GM11168 (cell line): ENCODE results near the gene PRKCH.

Experiments used
- in situ Hi-C: fragments of 300-500 bp; cut with MboI; formaldehyde crosslinking; loops from one replicate; pipeline ENCODE4 v1.12.0; 2022; ENCODE audit warnings: low sequenced_read_pairs; ENCODE audit not compliant: unreplicated experiment

Gene PRKCH

DNA sequence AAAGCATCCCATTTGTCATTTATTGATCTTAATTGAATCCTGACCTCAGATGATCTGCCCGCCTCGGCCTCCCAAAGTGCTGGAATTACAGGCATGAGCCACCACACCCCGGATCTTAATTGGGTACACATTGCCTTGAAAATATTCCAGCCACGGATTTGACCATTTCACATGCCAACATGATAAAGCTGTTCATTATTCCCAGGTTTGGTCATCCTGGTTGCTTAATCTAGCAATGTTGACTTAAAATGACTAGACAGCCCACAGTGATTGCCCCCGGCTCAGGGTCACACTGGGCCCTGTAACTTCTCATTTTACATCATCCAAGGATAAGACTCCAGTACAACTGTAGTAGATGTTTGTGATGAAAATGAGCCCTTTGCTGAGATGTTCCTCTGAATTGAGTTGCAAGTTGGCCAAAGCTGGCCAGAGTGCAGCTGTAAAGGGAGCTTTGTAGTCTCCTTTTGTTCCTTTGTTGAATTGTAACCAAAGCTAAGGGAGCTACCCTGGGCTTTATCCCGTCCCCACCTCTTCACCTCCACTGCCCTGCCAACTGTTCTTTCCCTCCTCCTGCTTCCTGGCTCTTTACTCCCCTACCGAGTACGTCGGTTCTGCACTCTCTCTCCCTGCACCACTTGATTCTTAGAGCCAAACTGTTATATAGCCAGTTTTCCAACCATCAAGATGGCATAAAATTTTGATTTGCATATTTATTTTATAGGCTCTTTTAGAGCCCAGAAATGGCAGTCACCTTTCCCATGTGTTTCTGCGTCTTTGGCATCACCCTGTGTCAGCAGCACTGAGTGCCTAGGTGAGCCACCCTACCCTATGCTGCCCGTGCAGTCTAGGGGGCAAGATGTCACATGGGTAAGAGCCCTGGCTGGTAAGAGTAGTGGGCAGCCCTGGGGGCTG is 232.6 kb downstream of the PRKCH start:
- in situ Hi-C loops: no loop called here

DNA sequence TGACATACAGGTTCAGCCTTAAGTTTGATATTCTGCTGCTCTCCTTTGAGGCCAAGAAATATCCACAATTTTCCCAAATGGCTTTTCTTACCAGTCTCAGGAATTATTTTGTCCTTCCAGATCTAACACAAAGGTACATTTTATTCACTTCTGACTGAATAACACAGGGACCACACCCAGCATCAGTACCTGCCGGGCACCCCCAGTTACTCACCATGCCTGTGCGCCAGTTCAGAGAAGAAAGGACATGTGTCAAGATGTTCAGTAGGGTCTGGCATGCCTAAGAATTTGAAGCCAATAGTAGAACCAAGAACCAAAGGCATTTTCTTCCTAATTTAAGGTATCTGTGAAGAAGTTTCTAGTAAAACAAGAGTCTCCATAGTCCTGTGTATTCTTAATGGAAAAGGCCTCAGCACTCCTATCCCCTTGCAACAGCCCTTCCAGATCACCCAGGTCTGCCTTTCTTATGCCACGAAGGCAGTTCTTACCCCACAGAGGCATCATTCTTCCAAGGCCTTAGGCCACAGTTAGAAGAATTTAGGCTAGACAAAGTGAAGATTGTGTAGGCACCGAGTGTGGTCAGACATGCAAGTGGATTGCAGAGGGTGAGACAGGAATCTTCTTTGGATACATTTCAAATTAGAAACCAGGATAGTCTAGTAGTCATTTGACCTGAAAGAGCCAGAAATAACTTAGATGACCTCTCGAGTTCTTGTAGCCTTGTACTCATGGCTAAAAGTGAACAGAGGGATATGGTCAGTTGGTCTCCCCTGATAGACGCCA is 233.9 kb downstream of the PRKCH start:
- in situ Hi-C loops: no loop called here

DNA sequence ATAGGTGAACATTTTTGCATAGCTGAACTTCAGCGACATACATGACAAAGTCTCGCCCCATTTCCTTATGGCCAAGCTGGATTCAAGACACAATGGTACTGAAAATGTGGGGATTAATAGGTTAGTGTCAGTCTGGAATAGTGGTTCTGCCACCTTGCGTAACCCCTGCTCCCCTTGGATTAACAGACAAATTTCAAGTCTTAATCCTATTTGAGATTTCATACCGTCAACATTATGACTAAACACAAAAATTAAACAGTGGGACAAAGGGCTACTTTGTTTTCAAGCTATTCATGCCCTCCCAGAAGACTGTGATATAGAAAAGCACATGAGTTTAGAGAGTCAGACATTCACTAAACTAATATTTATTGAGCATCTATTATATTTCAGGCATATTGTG is 235.1 kb downstream of the PRKCH start:
- in situ Hi-C loops: no loop called here

DNA sequence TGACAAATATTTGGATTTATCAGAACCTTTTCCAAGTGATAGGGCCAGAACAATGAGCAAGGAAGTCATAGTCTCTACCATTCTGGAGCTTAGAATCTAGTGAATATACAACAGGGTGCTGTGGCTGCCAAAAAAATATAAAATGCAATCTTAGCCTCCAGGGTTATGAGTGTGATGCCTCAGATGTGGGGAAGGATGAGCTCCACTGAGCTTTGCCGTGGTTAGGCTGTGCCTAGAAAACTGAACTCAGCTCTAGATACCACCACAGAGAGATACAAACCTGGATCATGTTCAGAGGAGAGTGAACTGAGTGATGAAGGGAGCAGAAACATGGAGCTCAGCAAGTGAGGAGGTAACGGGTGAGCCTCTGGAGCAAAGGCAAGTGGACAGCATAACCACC is 235.9 kb downstream of the PRKCH start:
- in situ Hi-C loops: no loop called here

DNA sequence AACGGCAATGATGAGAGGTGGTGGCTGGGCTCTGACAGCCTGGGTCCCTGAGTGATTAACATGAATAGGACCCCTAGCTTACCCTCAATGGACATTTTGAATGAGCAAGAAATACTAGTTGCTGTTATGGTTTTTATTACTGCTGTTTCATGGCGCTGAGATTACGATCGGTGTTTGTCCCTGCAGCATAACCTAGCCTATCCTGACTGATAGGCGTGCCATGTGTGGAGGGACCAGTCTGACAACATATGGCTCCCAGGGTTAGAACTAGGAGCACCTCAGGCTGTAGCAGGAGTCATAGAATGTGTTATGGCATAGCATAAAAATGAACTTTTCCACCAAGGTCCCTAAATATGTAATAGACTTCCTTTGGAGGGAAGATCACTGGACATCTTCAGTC is 236.5 kb downstream of the PRKCH start:
- in situ Hi-C loops: no loop called here

DNA sequence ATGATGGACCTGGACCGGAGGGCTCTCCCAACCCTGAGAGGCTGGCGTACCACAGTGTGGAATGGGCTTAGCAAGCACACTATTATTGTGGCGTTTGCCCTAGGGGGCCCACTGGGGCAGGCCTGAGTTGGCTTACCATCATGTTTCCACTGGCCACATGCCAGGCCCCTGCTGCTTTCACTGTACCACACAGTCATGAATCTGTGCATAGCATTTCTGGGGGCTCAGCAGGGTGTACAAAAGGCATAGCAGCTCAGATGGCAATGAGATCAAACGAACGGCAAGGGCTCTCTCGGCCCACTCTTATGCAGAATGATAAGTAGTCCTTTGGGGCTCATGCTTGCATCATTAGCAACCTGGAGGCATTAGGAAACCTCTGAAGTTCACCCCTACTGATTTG is 236.9 kb downstream of the PRKCH start:
- in situ Hi-C loops: no loop called here

DNA sequence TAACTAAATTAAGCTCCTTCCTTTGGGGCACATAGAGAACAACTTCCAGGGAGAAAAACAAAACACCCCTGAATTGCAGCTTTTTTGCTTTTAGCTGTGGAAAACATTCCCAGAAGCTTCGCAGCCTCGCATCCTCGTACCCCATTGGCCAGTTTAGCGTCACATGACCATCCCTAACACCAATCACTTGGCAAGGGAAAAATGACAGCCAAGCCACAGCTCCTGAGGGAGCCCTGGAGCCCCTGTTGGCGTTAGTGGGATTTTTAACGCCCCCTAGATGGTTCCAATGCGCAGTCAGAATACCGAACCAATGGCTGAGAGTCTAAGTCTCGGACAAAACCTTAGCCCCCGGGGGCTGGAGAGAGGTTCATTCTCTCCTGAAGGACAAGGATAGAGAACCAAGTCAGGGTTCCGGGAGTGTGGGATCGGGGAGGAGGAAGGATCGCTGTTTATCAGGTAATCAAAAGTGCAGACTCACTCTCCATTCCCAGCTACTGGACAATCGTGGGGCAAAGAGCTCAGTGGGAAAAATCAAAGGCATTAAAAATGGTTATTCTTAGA is 238.3 kb downstream of the PRKCH start:
- in situ Hi-C loops: no loop called here

DNA sequence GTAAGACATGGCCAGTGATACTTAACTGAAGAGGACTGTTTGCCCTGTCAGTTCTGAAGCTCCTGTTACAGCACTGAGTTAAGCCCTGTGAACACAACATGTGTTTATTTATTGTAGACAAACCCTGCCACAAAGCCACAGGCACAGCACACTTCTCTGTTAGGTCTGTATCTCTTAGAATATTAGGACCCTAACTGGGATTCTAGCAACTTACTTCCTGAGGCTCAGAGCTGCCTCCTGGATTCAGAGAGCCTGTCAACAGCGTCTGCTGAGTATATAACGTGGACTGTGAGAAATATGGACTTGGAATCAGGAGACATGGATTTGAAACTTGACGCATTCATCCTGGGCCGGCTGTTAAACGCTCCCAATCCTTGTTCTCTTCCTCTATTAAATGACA is 238.9 kb downstream of the PRKCH start:
- in situ Hi-C loops: no loop called here

DNA sequence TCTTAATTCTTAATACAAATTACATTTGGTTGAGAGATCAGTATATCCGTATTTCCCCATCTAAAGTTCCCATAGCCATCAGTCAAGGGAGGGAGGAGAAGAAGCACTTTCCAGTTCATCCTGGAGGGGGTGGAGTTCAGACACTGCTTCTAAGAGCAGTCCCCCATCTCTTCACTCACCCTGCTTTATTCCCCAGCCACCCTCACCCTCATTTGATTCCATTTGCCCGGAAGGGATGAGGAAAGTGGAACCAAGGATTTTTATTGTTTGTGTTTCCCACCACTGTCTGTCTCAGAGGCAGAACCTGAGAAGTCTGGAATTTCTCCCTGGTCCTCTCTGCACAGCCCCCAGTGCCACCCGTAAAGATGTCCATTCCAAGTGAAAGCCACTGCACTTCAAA is 239.7 kb downstream of the PRKCH start:
- in situ Hi-C loops: no loop called here

DNA sequence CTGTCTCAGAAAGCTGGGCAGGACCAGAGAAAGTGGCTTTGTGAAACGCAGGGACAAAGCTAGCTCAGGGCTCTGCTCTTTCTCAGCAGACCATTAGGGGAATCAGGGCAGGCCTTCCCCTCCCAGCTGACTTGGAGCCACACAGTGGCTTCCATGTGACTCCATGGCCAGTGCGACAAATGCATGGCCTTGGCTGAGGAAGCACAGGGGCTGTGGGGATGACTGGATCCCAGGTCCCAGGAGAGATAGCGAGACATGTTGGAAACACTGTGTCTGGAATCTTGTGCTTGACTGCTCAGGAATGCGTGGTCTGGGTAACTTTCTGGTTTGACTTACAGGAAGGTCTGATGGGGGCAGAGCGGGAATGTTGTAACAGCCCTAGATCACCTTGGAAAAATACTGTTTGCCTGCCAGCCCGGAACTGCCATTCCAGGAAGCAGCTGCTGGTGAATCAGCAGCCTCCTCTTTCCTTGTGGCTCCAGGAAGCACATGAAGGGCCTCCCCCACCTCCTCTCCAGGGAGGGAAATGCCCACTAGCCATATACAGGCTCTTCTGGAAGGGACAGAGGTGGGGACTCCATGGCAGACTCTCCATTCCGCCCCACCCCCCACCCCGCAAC is 240.4 kb downstream of the PRKCH start:
- in situ Hi-C loops: no loop called here

DNA sequence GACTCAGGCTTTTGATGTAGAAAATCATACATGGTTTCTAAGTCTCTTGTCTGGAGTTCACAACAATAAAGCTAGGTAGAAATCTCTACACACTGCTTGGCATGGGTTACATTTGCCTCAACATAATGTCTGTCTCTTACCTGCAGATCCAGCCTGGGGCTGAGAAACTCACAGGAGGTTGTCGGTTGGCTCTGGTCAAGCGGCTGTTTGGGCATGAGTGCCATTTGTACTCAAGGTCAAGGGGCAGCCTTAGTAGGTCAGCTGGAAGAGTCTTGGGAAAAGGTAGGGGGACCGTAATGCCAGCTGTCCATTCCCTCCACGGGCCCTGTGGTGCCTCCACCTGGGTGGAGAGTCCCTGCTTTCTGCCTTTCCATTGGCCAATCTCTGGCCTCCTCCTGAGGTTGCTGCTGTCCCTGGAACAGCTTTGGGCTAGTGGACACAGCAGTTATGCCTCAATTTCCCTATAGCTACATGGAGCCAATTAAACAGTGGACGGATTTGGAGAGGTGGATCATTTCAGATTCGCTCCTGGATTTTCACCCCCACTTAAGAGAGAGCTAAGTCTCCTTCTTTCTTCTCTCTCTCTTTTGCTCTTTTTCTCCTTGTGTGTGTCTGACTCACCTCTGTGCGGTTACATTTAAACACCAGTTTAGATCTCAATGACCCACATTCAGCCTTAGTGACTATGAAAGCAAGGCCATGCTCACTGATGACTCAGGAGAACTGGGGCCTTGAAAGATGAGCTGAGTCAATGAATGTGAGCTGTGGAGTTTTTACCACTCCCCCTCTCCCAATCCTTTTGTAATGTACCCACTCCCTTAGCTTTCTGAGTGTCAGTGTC is 241.2 kb downstream of the PRKCH start:
- in situ Hi-C loops: no loop called here

DNA sequence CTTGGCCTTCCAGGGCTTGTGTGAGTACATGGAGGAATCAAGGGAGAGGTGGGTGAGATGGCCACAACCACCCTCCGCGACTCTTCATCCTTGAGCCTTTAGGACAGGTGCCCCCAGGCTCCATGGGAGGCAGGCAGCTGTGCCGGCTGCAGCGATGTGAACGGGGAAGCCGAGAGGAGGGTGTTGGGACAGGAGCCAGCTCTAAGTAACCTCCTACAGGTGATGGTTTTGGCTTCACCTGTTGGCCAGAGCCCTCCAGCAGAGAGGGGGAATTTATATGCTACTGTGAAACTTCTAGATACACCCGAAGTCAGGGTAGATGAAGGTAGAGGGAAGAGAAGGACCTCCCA is 241.8 kb downstream of the PRKCH start:
- in situ Hi-C loops: no loop called here

DNA sequence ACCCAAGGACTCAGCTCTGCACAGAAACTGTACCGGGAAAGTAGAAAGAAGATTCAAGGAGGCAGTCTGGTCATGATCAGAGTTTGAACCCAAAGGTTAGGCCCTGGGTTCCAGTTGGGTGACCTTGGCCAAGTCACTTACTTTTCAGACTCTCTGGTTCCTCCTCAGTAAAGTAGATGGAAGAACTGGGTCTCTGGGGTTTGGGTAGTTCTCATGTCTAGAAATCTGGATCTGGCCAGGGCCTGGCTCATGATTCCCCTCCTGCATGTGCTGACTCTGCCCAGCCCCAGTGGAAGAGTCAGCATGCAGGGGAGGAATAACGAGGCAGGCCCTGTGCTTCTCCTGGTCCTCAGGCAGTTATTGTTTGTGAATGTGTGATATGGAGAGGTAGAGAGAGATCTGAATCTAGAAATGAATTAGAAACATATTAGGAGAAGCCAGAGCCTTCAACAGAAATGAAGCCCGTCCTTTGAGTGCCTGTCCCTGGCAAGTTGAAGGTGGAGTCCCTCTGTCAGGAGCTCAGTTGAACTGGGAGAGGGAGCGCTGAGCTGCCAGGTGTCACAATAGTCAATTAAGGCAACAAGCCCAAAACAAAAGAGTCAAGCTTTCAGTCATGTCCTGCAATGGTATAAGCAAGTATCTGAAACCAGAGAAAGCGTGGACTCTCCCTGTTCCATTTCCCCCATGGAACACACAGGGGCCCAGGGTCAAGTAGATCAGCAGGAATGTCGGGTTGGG is 242.7 kb downstream of the PRKCH start:
- in situ Hi-C loops: no loop called here

DNA sequence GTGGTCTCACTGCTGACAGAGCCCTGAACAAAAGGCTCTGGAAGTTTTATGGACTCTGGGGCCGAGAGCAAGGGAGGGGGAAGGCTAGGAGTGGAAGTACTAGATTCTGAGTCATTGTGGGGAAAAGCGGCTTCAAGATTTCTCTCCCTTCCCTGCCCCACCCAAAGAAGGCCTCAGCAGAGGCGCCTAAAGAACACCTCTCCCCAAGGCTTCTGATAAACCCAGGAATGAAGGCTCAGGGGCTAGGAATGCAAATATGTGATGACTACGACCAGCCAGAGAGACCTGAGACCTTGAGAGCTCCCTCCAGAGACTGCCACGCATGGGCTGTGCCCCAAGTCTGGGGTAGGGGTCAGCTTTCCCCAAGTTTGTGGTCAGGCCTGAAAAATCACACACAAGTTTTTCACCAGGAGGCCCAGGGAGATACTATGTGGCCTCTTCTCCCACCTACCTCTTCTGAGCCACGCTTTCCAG is 243.3 kb downstream of the PRKCH start:
- in situ Hi-C loops: no loop called here

DNA sequence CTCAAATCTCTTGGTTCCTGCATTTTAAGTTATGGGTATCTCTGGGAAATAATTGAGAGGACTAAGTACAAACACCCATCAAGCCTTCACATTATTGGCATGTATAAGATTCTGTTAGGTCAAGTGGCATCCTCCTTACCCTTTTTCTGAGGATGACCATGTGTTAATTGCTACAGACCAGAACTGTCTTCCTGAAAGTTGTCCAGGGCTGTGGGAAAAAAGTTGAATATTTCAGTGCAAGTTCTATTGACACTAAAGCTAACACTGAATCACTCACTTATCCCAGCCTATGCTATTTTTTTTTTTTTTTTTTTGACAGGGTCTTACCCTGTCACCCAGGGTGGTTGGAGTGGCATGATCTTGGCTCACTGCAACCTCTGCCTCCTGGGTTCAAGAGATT is 243.8 kb downstream of the PRKCH start:
- in situ Hi-C loops: no loop called here

DNA sequence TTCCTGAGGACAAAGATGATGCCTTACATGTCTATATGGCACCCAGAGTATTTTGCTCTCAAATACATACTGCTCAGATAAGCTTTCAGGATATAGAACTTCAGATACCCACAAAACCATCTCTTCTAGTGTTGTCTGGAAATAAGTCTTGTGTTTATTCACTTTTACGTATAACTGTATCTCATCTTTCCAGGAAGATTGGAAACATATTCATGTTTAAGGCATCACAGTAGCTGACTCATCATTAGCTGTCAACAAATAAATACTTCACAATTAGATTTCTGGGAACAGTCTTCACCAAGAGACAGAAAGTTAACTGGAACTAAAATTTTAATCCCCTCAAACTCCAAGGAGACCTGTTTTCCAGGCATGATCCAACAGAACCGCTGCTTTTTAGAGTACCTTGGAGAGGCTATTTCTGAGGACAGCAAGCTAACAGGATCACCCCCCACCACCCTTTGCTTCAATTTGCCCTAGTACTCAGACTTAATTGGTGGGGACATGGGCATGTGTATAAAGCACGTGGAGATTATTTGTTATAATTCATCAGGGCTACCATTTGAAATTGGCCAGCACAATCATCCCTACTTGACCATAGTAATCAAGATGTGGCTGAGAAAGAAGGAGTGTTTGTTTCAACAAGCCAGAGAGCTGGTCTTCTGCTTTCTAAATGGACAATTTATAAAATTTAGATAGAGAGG is 244.6 kb downstream of the PRKCH start:
- in situ Hi-C loops: no loop called here

DNA sequence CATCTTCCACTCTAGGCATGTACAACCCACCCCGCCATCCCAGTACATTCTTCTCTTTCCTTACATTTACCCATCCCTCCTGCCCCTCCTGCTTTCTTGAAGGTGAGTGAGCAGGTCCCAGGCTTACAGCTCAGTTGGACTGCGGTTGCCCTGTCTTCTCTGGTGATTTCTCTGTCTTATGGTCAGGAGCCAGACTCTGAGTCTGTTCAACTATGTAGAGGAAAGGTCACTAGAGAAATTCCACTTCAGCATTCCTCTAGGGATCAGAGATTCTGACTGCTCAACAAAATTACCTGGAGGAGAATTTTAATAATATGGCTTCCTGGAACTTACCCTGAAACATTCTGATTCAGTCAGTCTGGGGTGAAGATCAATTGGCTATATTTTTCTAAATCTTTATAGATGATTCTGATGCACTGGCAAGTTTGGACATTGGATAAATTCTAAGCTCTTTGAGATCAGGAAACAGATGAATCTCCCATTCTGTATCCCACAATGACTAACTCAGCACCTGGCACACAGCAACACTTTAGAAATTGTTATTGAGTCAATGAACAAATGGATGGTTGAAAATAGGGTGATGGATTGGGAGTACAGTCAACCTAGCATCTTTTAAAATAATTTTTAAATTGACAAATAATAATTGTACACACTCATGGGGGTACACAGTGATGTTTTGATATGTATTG is 245.3 kb downstream of the PRKCH start:
- in situ Hi-C loops: no loop called here
